ENCODE results near the gene FPGT. TPM values are rescaled to one million over a fixed set of nuclear protein-coding genes. Genes with fewer than 3 reads are reported as not detected.
"Not testable (repeated sequence)": the region's sequence is repeated elsewhere in the genome, so short reads cannot be mapped to it uniquely, and the experiment has no call there.

Gene FPGT
- total RNA-seq, 2 experiments from 2014 or later: 10.1 to 13.8 TPM

DNA sequence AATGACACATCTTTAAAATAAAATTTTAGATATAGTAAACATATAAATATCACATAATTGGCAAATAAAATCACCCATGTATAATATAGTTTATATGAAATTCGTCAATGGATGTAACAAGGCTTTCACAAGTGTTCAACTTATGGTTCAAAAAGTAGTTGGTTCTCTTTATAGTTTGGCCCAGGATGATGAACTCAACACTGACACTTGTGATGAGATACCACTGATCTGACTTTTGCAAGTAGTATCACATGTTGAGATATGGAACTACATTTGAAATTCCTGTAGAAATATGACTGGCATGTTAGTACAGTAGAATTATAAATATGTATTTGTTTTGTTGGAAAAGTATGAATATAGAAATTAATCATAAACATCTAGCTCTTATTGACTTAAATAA, 39.0 kb downstream of the FPGT start:
- Mint-ChIP-seq H3K27ac (no peak overlapping the region), H3K9me3 (peaks cover 1% of the 10 kb centered on the region), H3K36me3 (peaks cover 7% of the 10 kb centered on the region), H3K27me3 (no peaks in the 10 kb centered on the region), H3K4me1 (no peaks in the 10 kb centered on the region), H3K4me3 (no peak overlapping the region)
- no peak for DNase-seq

- H3K4me1 Mint-ChIP-seq: no peaks in the 10 kb centered on the region
- no peak overlapping the region for H3K4me3 Mint-ChIP-seq
- H3K9me3 Mint-ChIP-seq: no peaks in the 10 kb centered on the region
- DNase-seq: no peak
- no peaks in the 10 kb centered on the region for H3K27me3 Mint-ChIP-seq
- peaks cover 7% of the 10 kb centered on the region for H3K36me3 Mint-ChIP-seq
- H3K27ac Mint-ChIP-seq: no peak overlapping the region
Observed at GRCh38 chr1:74237787-74238186, 39.7 kb downstream of the FPGT start.

GRCh38 chr1:74245168-74245772, 47.2 kb downstream of the FPGT start:
- Mint-ChIP-seq H3K27me3 (no peaks in the 10 kb centered on the region), H3K4me3 (no peak overlapping the region), H3K4me1 (no peaks in the 10 kb centered on the region), H3K27ac (no peak overlapping the region), H3K9me3 (no peaks in the 10 kb centered on the region), H3K36me3 (peaks cover 2% of the 10 kb centered on the region)
- DNase-seq: no peak

- no peak overlapping the region for H3K4me3 Mint-ChIP-seq
- H3K9me3 Mint-ChIP-seq: no peaks in the 10 kb centered on the region
- no peak overlapping the region for H3K27ac Mint-ChIP-seq
- no peak for DNase-seq
- H3K4me1 Mint-ChIP-seq: no peaks in the 10 kb centered on the region
- no peaks in the 10 kb centered on the region for H3K27me3 Mint-ChIP-seq
- no peaks in the 10 kb centered on the region for H3K36me3 Mint-ChIP-seq
Observed at GRCh38 chr1:74246315-74246714, 48.3 kb downstream of the FPGT start.

DNA sequence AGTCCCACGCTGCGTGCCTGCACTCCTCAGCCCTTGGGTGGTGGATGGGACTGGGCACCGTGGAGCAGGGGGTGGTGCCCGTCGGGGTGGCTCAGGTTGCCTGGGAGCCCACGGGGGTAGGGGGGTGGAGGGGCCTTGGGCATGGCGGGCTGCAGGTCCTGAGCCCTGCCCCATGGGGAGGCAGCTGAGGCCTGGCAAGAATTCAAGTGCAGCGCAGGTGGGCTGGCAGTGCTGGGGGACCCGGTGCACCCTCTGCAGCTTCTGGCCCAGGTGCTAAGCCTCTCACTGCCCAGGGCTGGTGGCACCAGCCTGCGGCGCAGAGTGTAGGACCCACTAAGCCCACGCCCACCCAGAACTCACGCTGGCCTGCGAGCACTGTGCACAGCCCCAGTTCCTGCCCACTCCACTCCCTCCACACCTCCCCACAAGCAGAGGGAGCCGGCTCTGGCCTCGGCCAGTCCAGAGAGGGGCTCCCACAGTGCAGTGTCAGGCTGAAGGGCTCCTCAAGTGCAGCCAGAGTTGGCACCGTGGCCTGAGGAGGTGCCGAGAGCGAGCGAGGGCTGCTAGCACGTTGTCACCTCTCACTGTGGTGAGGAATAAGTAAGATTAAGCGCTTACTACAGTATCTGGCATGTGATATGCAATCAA, 50.0 kb downstream of the FPGT start:
- Mint-ChIP-seq H3K4me1 (no peaks in the 10 kb centered on the region), H3K9me3 (no peaks in the 10 kb centered on the region), H3K4me3 (no peak overlapping the region), H3K27me3 (no peaks in the 10 kb centered on the region), H3K27ac (no peak overlapping the region), H3K36me3 (no peaks in the 10 kb centered on the region)
- no peak for DNase-seq

- not testable (repeated sequence) for H3K9me3 Mint-ChIP-seq, H3K4me1 Mint-ChIP-seq, DNase-seq, H3K4me3 Mint-ChIP-seq, H3K27me3 Mint-ChIP-seq, H3K27ac Mint-ChIP-seq, H3K36me3 Mint-ChIP-seq
Observed at GRCh38 chr1:74253243-74253824, 55.3 kb downstream of the FPGT start.

Other genes with a start within 250 kb of the FPGT start
- gene LRRIQ3, start 66 bp upstream of the FPGT start, total RNA-seq: 1 to 10 TPM; 1.3 to 1.7 TPM
- gene TNNI3K, start 37.1 kb downstream of the FPGT start, total RNA-seq: not detected

Measured in activated naive CD8-positive, alpha-beta T cell treated with anti-CD3 and anti-CD28 coated beads for 36 hours (primary cell).